ENCODE data around the gene RBP3. TPM values are rescaled to one million over a fixed set of nuclear protein-coding genes. Genes with fewer than 3 reads are reported as not detected.

Gene RBP3
- polyA plus RNA-seq, 12 donors = 0.04 to 0.11 (median 0.07) TPM; not detected in 5

- no peak for DNase-seq
Measured at GRCh38 chr10:47336387-47337134, 11.6 kb upstream of the RBP3 start.

- DNase-seq = no peak
Measured at GRCh38 chr10:47337310-47337709, 10.9 kb upstream of the RBP3 start.

- no peak for DNase-seq
Measured at GRCh38 chr10:47339186-47339735, 8.9 kb upstream of the RBP3 start.

GRCh38 chr10:47339759-47340607 lies 8.2 kb upstream of the RBP3 start:
- DNase-seq = no peak

GRCh38 chr10:47340608-47341170 lies 7.5 kb upstream of the RBP3 start:
- DNase-seq = peak; percentile 44

GRCh38 chr10:47344996-47345870 lies 2.9 kb upstream of the RBP3 start:
- no peak for DNase-seq

GRCh38 chr10:47346581-47347302 lies 1.4 kb upstream of the RBP3 start:
- no peak for DNase-seq

GRCh38 chr10:47347303-47347675 lies 874 bp upstream of the RBP3 start:
- DNase-seq = no peak

- no peak for DNase-seq
Measured at GRCh38 chr10:47348661-47349470, 703 bp downstream of the RBP3 start.

GRCh38 chr10:47349516-47349915 lies 1.4 kb downstream of the RBP3 start:
- no peak for DNase-seq

- DNase-seq = no peak
Measured at GRCh38 chr10:47349941-47350371, 1.8 kb downstream of the RBP3 start.

GRCh38 chr10:47350671-47351640 lies 2.8 kb downstream of the RBP3 start:
- no peak for DNase-seq

GRCh38 chr10:47351899-47352815 lies 4.0 kb downstream of the RBP3 start:
- DNase-seq = no peak

- DNase-seq = no peak
Measured at GRCh38 chr10:47353351-47353750, 5.2 kb downstream of the RBP3 start.

GRCh38 chr10:47354165-47354564 lies 6.0 kb downstream of the RBP3 start:
- no peak for DNase-seq

- DNase-seq = no peak
Measured at GRCh38 chr10:47354900-47355299, 6.7 kb downstream of the RBP3 start.

GRCh38 chr10:47356708-47357107 lies 8.5 kb downstream of the RBP3 start:
- DNase-seq = no peak

All from muscle of arm (tissue), 12 donors.